GM12865 (cell line): ENCODE measurements around the gene ADARB1.

Experiments used
- DNase-seq: peaks from one replicate; pipeline ENCODE4 v3.0.0; 2010; ENCODE audit warnings: low read depth
- H3K4me3 ChIP-seq: 2 replicates; pipeline ENCODE4 v1.5.1; 2011; ENCODE audit warnings: mild to moderate bottlenecking, low read depth, low read length, control low read depth
- CTCF ChIP-seq: IDR thresholded peaks from 2 replicates; pipeline ENCODE4 v1.5.1; 2011; ENCODE audit warnings: low read length, control low read depth, low read depth, inconsistent platforms; ENCODE audit not compliant: insufficient read depth; ENCODE audit errors: missing control alignments

The ADARB1 gene

GRCh38 chr21:45175326-45176095, 101.1 kb downstream of the ADARB1 start:
- no peak for TF ChIP-seq CTCF

GRCh38 chr21:45176141-45176540, 101.8 kb downstream of the ADARB1 start:
- DNase-seq: no peak
- no peak overlapping the region for H3K4me3 ChIP-seq
- TF ChIP-seq CTCF: no peak

More at GRCh38 chr21:45175326-45176095, 101.1 kb downstream of the ADARB1 start:
- no peak overlapping the region for H3K4me3 ChIP-seq
- DNase-seq: no peak

- no peak overlapping the region for H3K4me3 ChIP-seq
- TF ChIP-seq CTCF: no peak
- DNase-seq: no peak
Measured at GRCh38 chr21:45177039-45177438, 102.7 kb downstream of the ADARB1 start.

- no peak overlapping the region for H3K4me3 ChIP-seq
- TF ChIP-seq CTCF: no peak
- DNase-seq: no peak
Measured at GRCh38 chr21:45178070-45178608, 103.8 kb downstream of the ADARB1 start.

- TF ChIP-seq CTCF: no peak
- DNase-seq: no peak
Measured at GRCh38 chr21:45178971-45179370, 104.6 kb downstream of the ADARB1 start.

GRCh38 chr21:45179568-45180245, 105.3 kb downstream of the ADARB1 start:
- TF ChIP-seq CTCF: no peak
- no peak overlapping the region for H3K4me3 ChIP-seq
- DNase-seq: no peak

More at GRCh38 chr21:45178971-45179370, 104.6 kb downstream of the ADARB1 start:
- no peak overlapping the region for H3K4me3 ChIP-seq
